DND-41 (cell line): ENCODE measurements around the gene TAF9B.

Experiments used
- ATAC-seq: fragments of 200-7000 bp; cut with Tn5 transposase; 3 replicates; pipeline ENCODE4 v1.9.1; 2021; ENCODE audit warnings: low read depth; ENCODE audit not compliant: insufficient read depth
- DNase-seq: peaks from one replicate; pipeline ENCODE4 v3.0.0-alpha.2; 2020
- H2AFZ ChIP-seq: 2 replicates; pipeline ENCODE4 v1.6.0; 2012; ENCODE audit warnings: low read depth, low read length
- H3K27ac ChIP-seq: 2 replicates; pipeline ENCODE4 v1.5.1; 2012; ENCODE audit warnings: low read length, inconsistent platforms
- H3K27me3 ChIP-seq: fragments of 200-600 bp; sonication (generic); 2 replicates; pipeline ENCODE4 v1.6.0; 2012; ENCODE audit warnings: low read length, mild to moderate bottlenecking, inconsistent platforms; ENCODE audit not compliant: insufficient read depth, poor library complexity
- H3K36me3 ChIP-seq: 2 replicates; pipeline ENCODE4 v1.5.1; 2012; ENCODE audit warnings: low read length, inconsistent platforms; ENCODE audit not compliant: insufficient read depth
- H3K4me1 ChIP-seq: 2 replicates; pipeline ENCODE4 v1.5.1; 2012; ENCODE audit warnings: mild to moderate bottlenecking, low read length; ENCODE audit not compliant: insufficient read depth
- H3K4me2 ChIP-seq: 2 replicates; pipeline ENCODE4 v1.6.0; 2012; ENCODE audit warnings: mild to moderate bottlenecking, moderate library complexity, low read length, inconsistent platforms; ENCODE audit not compliant: insufficient read depth
- H3K4me3 ChIP-seq, 2 experiments: fragments of 200-600 bp in 1 of 2; shearing (Covaris generic) in 1 of 2; 2 replicates each; pipeline ENCODE4 v1.5.1; 2012 to 2016; ENCODE audit warnings: inconsistent platforms in 2 of 2, low read length in 2 of 2, mild to moderate bottlenecking in 2 of 2, low read depth in 1 of 2, moderate library complexity in 1 of 2
- H3K79me2 ChIP-seq: 2 replicates; pipeline ENCODE4 v1.6.0; 2012; ENCODE audit warnings: low read length, inconsistent platforms; ENCODE audit not compliant: insufficient read depth
- H3K9ac ChIP-seq: 2 replicates; pipeline ENCODE4 v1.6.0; 2012; ENCODE audit warnings: low read depth, mild to moderate bottlenecking, inconsistent platforms, low read length, moderate library complexity
- H3K9me3 ChIP-seq: 2 replicates; pipeline ENCODE4 v1.5.1; 2012; ENCODE audit warnings: low read length, moderate library complexity, mild to moderate bottlenecking, inconsistent platforms; ENCODE audit not compliant: insufficient read depth, severe bottlenecking
- H4K20me1 ChIP-seq: 2 replicates; pipeline ENCODE4 v1.6.0; 2012; ENCODE audit warnings: low read length; ENCODE audit not compliant: insufficient read depth
- EZH2 ChIP-seq: IDR thresholded peaks from 3 replicates; pipeline ENCODE4 v1.6.1; 2012; ENCODE audit warnings: borderline replicate concordance, low read depth, mild to moderate bottlenecking, moderate library complexity, low read length, inconsistent platforms; ENCODE audit not compliant: severe bottlenecking
- TF ChIP-seq, protein P1 (sequence below): IDR thresholded peaks from 2 replicates; pipeline ENCODE4 v1.5.1; 2012; ENCODE audit warnings: borderline replicate concordance, low read length, moderate library complexity, mild to moderate bottlenecking; ENCODE audit not compliant: poor library complexity, severe bottlenecking; ENCODE audit errors: extremely low read depth

Gene TAF9B

DNA sequence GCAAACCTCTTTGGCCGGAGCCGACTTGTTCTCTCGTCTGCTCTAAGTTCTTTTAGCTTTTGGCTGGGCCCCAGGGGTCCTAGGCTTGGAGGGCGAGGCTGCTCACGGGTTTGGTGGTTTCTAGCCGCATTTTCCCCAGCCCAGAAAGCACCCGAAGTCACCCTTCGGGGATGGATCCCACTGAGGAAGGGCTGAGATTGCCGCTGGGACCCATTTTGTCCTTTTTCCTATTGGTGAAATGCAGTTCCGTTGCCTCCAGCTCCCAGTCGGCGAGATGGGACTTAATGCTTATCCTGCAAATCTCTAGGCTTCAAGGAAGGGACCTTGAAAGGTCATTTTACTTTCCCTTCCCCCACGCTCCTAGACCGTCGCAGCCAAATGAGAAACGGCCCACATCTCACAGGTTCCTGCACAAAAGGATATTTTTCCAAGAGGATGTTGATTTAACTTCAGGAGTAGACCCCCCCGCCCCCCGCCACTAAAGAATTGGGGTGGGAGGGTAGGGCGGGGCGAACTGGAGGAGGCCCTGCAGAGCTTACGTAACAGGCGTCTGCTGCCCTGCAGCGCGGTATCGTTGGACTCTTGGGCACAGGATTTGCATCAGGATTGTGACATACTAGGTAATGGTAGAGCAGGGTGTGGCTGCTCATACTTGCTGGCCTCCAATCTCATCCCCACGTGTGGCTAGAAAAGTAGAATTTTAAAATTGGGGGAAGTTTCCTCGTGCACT, 34.8 kb downstream of the TAF9B start:
- Histone ChIP-seq H2AFZ (peak overlapping the region; percentile 69; the same call in 1 of the 2 replicates), H3K27me3 (no peaks in the 10 kb centered on the region), H3K9ac (peak overlapping the region; percentile 89), H4K20me1 (peaks cover 48% of the 10 kb centered on the region), H3K36me3 (peaks cover 54% of the 10 kb centered on the region), H3K9me3 (no peaks in the 10 kb centered on the region), H3K4me2 (peak overlapping the region; percentile 84), H3K4me1 (peaks cover 66% of the 10 kb centered on the region), H3K27ac (peak overlapping the region; percentile 90), H3K4me3 (peak overlapping the region; percentile 96 to 98; a peak in 3 of 4 replicates), H3K79me2 (peaks cover 56% of the 10 kb centered on the region)
- TF ChIP-seq, protein P1, sequence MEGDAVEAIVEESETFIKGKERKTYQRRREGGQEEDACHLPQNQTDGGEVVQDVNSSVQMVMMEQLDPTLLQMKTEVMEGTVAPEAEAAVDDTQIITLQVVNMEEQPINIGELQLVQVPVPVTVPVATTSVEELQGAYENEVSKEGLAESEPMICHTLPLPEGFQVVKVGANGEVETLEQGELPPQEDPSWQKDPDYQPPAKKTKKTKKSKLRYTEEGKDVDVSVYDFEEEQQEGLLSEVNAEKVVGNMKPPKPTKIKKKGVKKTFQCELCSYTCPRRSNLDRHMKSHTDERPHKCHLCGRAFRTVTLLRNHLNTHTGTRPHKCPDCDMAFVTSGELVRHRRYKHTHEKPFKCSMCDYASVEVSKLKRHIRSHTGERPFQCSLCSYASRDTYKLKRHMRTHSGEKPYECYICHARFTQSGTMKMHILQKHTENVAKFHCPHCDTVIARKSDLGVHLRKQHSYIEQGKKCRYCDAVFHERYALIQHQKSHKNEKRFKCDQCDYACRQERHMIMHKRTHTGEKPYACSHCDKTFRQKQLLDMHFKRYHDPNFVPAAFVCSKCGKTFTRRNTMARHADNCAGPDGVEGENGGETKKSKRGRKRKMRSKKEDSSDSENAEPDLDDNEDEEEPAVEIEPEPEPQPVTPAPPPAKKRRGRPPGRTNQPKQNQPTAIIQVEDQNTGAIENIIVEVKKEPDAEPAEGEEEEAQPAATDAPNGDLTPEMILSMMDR, result no peak
- no peak for TF ChIP-seq EZH2
- peak; percentile 48 for DNase-seq
- no peak for ATAC-seq

DNA sequence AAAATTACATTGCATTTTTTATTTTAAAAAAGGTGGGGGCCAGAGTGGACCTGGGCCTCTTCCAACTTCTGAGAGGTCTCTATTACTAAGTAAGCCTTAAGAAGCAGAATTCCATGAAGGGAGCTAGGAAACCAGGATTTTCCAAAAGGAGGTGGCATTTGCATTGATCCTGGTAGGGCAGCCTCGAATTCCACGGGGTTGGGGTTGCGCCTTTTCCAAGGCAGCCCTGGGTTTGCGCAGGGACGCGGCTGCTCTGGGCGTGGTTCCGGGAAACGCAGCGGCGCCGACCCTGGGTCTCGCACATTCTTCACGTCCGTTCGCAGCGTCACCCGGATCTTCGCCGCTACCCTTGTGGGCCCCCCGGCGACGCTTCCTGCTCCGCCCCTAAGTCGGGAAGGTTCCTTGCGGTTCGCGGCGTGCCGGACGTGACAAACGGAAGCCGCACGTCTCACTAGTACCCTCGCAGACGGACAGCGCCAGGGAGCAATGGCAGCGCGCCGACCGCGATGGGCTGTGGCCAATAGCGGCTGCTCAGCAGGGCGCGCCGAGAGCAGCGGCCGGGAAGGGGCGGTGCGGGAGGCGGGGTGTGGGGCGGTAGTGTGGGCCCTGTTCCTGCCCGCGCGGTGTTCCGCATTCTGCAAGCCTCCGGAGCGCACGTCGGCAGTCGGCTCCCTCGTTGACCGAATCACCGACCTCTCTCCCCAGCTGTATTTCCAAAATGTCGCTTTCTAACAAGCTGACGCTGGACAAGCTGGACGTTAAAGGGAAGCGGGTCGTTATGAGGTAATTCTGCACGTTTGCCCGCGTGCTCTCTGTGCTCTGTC, 35.6 kb downstream of the TAF9B start, which contains the start of gene PGK1:
Gene PGK1, plus strand, starts transcription at position 626 of the 824 bp plus-strand sequence. Its CDS starts 93 bp downstream, at position 719.
- peaks cover 48% of the 10 kb centered on the region for H3K79me2 ChIP-seq
- peaks cover 47% of the 10 kb centered on the region for H3K36me3 ChIP-seq
- peak; percentile 94 for ATAC-seq
- peak within 1 kb of the TSS; percentile 90 for H2AFZ ChIP-seq
- no peaks in the 10 kb centered on the region for H3K27me3 ChIP-seq
- peak; percentile 96 for DNase-seq
- H3K9ac ChIP-seq, result peak within 1 kb of the TSS; percentile 89
- TF ChIP-seq, protein P1, result no peak
- TF ChIP-seq EZH2, result no peak
- H3K4me1 ChIP-seq, result peaks cover 59% of the 10 kb centered on the region
- H4K20me1 ChIP-seq, result peaks cover 40% of the 10 kb centered on the region
- H3K9me3 ChIP-seq, result no peaks in the 10 kb centered on the region
- peak within 1 kb of the TSS; percentile 97 for H3K27ac ChIP-seq
- peak within 1 kb of the TSS; percentile 96 to 98; a peak in 3 of 4 replicates for H3K4me3 ChIP-seq
- H3K4me2 ChIP-seq, result peak within 1 kb of the TSS; percentile 84

DNA sequence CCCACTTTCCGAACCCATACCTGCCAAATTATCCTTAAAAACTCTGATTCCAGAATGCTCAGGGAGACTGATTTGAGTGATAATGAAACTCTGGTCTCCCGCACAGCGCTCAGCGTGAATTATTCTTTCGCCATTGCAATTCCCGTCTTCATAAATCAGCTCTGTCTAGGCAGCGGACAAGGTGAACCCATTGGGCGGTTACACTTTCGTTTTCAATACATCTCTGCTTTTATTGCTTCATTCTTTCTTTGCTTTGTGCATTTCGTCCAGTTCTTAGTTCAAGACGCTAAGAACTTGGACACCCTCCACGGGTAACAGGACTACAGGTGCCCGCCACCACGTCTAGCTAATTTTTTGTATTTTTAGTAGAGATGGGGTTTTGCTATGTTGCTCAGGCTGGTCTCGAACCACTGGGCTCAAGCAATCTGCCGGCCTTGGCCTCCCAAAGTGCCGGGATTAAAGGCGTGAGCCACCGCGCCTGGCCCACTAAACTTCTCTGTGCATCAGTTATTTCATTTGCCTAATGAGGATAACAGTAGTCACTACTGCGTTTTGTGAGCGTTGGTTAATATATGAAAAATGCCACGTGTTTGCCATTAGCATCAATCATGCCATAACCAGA, 36.3 kb downstream of the TAF9B start:
- Histone ChIP-seq H3K4me3 (peak overlapping the region; percentile 24 to 60; a peak in 3 of 4 replicates), H3K4me2 (peak overlapping the region; percentile 74), H3K27me3 (no peaks in the 10 kb centered on the region), H3K36me3 (peaks cover 40% of the 10 kb centered on the region), H4K20me1 (peaks cover 33% of the 10 kb centered on the region), H3K9ac (peak overlapping the region; percentile 63), H3K27ac (peak overlapping the region; percentile 97), H3K4me1 (peaks cover 51% of the 10 kb centered on the region), H2AFZ (peak overlapping the region; percentile 90), H3K79me2 (peaks cover 41% of the 10 kb centered on the region), H3K9me3 (no peaks in the 10 kb centered on the region)
- ATAC-seq (no peak), DNase-seq (no peak)
- TF ChIP-seq EZH2, result no peak
- TF ChIP-seq, protein P1, result no peak
